Subcutaneous adipose tissue (tissue), 4 donors: ENCODE data around the gene CETN3. TPM values are rescaled to one million over a fixed set of nuclear protein-coding genes. Genes with fewer than 3 reads are reported as not detected.

Experiments
- CTCF ChIP-seq: fragments of 450-650 bp; IDR thresholded peaks from one replicate; pipeline ENCODE4 v1.5.1; 2016; ENCODE audit warnings: low read depth, mild to moderate bottlenecking, control low read depth, antibody characterized with exemption, moderate library complexity
- total RNA-seq, 4 donors: library from RNA; depleted of rRNA; stranded (reverse); fragments of >200 nt; gene quantifications; one replicate each; pipeline ENCODE4 v1.1.0, GENCODE V29; 2016

The CETN3 gene
- total RNA-seq, 4 donors from 2014 or later, result 11.6 to 19.9 (median 17.4) TPM

GRCh38 chr5:90347462-90347861 lies 62.1 kb downstream of the CETN3 start:
- TF ChIP-seq CTCF, result no peak

- no peak for TF ChIP-seq CTCF
Observed at GRCh38 chr5:90345684-90346083, 63.9 kb downstream of the CETN3 start.

- no peak for TF ChIP-seq CTCF
Observed at GRCh38 chr5:90344689-90345088, 64.9 kb downstream of the CETN3 start.

- no peak for TF ChIP-seq CTCF
Observed at GRCh38 chr5:90342576-90342975, 67.0 kb downstream of the CETN3 start.

Other genes with a start within 250 kb of the CETN3 start
- gene MBLAC2, start 65.0 kb upstream of the CETN3 start, total RNA-seq, result 1 to 10 TPM; 3.0 to 5.3 (median 4.7) TPM
- gene POLR3G, start 65.1 kb upstream of the CETN3 start, total RNA-seq, result 1 to 10 TPM in 3 of 4 donors, under 1 TPM in 1; 0.94 to 2.9 (median 1.7) TPM
- gene LYSMD3, start 119.8 kb upstream of the CETN3 start, total RNA-seq, result 10 to 100 TPM; 13.9 to 37.0 (median 15.8) TPM
- not detected for gene ADGRV1, start 149.0 kb upstream of the CETN3 start, total RNA-seq